Adrenal gland (tissue), 5 donors: Measurements from ENCODE around the gene PRKAR1B.

Experiments used
- POLR2A ChIP-seq, 2 donors: fragments of 450-650 bp; IDR thresholded peaks; one replicate each; pipeline ENCODE4 v1.6.1; 2017; ENCODE audit warnings: antibody characterized with exemption in 2 of 2, mild to moderate bottlenecking in 2 of 2, moderate library complexity in 1 of 2
- TF ChIP-seq, protein P1 (sequence below), 6 experiments: fragments of 450-650 bp in 4 of 6; fragments of 200-600 bp in 2 of 6; sonication (generic) in 1 of 6; IDR thresholded peaks; 1 replicate in 5 of 6; 2 replicates in 1 of 6; pipeline versions ENCODE4 v1.5.1 to v1.8.0; 2016 to 2021; ENCODE audit warnings: antibody characterized with exemption in 6 of 6, mild to moderate bottlenecking in 2 of 6, moderate library complexity in 1 of 6
- donor health status: DM: no; HTN: no; CAD: no.

DNA sequence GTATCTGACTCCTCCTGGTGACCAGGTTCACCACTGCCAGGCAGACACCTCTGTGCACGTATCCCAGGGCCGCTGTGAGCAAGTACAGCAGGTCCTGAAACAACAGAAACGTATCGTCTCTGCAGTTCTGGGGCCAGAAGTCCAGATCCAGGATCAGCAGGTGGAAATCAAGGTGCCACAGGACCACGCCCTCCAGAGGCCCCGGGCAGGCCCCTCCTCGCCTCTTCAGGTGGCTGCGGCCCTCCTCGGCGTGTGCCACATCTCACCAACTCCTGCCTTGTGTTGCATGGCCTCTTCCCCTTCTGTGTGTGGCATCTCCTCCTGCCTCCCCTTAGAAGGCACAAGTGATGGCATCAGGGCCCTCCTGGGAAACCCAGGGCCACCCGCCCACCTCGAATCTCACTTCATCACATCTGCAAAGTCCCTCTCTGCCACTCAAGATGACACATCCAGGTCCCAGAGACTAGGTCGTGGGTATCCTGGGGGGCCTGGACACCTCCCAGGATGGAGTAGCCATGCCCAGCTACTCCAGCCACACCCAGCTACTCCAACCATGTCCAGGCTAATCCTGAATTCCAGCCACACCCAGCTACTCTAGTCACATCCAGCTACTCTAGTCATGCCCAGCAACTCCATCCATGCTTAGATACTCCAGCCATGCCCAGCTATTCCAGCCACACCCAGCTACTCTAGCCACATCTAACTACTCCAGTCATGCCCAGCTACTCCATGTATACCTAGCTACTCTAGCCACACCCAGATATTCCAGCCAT, 53.2 kb downstream of the PRKAR1B start:
- TF ChIP-seq, protein P1, sequence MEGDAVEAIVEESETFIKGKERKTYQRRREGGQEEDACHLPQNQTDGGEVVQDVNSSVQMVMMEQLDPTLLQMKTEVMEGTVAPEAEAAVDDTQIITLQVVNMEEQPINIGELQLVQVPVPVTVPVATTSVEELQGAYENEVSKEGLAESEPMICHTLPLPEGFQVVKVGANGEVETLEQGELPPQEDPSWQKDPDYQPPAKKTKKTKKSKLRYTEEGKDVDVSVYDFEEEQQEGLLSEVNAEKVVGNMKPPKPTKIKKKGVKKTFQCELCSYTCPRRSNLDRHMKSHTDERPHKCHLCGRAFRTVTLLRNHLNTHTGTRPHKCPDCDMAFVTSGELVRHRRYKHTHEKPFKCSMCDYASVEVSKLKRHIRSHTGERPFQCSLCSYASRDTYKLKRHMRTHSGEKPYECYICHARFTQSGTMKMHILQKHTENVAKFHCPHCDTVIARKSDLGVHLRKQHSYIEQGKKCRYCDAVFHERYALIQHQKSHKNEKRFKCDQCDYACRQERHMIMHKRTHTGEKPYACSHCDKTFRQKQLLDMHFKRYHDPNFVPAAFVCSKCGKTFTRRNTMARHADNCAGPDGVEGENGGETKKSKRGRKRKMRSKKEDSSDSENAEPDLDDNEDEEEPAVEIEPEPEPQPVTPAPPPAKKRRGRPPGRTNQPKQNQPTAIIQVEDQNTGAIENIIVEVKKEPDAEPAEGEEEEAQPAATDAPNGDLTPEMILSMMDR (IDR thresholded peaks at IDR 0.05) = no peak
- no peak for TF ChIP-seq POLR2A (IDR thresholded peaks at IDR 0.05)
